GM12873 (cell line): ENCODE measurements around the gene ANKRD28.

Source experiments
- TF ChIP-seq, protein P1 (sequence below): IDR thresholded peaks from 2 replicates; pipeline ENCODE4 v1.5.1; 2012; ENCODE audit warnings: low read depth, mild to moderate bottlenecking, moderate library complexity, low read length, control low read depth; ENCODE audit not compliant: insufficient read depth; ENCODE audit errors: missing control alignments

ANKRD28 gene

DNA sequence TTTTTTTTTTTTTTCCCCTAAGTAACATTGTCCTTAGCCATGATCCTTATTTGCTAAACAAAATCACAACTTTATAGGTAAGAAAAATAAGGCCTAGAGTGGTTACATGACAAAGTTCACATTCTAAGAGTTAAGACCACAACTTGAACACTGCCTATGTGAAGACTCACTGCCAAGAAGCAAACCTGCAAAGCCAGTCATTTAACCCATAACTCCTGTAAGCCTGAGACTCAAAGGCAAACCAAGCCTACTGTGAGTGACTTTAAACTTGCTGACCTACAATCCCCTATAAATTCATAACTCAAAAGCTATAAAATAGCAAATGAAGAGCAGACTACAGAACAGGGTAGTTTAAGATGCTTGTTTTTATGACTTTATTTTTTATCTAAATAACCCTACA, 12.9 kb upstream of the ANKRD28 start:
- TF ChIP-seq, protein P1, sequence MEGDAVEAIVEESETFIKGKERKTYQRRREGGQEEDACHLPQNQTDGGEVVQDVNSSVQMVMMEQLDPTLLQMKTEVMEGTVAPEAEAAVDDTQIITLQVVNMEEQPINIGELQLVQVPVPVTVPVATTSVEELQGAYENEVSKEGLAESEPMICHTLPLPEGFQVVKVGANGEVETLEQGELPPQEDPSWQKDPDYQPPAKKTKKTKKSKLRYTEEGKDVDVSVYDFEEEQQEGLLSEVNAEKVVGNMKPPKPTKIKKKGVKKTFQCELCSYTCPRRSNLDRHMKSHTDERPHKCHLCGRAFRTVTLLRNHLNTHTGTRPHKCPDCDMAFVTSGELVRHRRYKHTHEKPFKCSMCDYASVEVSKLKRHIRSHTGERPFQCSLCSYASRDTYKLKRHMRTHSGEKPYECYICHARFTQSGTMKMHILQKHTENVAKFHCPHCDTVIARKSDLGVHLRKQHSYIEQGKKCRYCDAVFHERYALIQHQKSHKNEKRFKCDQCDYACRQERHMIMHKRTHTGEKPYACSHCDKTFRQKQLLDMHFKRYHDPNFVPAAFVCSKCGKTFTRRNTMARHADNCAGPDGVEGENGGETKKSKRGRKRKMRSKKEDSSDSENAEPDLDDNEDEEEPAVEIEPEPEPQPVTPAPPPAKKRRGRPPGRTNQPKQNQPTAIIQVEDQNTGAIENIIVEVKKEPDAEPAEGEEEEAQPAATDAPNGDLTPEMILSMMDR = no peak

DNA sequence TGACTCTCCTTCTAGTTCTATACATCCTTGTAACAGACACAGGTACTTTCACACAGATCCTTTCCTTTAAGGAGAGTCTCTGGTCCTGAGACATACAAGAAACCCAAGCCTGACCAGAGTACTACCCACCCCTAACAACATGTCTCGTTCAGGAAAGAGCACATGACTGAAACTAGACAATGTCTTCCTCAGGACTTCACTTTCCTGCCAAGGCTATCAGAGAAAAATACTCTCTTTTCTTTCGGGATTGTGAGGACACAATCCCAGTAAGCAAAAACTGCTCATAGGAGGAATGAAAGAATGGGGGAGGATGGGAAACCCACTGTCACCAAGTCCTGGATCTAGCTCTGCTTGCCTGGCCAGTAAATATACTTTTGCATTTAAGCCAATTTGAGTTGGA, 11.5 kb upstream of the ANKRD28 start:
- TF ChIP-seq, protein P1 = no peak

DNA sequence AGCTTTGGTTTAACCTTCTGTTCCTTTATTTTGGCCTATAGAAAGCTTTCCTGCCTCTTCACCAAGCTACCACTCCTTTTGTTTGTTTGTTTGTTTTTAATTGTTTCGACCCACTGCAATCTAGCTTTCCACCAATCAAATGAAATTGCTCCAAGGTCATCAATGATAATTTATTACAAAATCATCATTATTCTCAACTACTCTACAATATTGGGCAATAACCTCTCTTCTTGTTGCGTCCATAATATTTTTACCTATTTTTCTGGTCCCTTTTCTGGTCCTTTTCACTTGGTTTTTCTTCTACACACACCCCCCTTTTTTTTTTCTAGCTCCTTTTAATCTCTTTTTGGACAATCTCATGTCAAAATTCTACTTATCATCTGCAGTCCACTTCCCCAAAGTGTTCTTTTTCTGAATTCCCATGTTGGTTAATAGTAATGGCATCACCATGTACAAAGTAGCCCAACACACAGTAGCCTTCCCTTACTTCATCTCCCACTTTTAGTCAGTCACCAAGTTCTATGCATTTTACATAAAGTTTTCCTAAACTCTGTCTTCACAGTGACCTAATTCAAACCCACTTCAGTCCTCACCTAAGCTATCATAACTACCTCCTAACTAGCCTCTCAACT, 11.0 kb upstream of the ANKRD28 start:
- TF ChIP-seq, protein P1 = no peak

DNA sequence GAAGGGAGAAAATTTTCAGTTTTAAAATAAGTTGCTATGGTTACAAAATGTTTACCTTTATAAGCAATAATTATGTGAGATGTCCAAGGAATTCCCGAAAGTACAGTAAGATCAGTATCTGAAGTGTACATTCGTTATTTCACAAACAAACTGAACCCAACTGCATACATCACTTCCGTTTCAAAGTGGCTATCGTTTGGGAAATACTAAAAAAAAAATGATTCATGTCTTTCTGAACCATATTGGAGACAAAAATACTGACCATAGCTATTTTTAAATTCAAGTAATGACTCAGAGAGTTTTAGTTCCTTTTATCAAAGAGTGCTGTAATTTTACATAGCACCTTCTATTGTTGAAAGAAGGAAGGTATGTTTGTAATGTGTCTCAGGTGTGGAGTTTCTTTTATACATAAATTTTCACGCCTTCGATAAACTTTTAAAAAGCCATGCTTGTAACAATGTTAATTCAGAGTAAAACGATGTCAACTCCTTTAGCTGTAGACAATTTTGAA, 8.0 kb upstream of the ANKRD28 start:
- TF ChIP-seq, protein P1 = no peak

DNA sequence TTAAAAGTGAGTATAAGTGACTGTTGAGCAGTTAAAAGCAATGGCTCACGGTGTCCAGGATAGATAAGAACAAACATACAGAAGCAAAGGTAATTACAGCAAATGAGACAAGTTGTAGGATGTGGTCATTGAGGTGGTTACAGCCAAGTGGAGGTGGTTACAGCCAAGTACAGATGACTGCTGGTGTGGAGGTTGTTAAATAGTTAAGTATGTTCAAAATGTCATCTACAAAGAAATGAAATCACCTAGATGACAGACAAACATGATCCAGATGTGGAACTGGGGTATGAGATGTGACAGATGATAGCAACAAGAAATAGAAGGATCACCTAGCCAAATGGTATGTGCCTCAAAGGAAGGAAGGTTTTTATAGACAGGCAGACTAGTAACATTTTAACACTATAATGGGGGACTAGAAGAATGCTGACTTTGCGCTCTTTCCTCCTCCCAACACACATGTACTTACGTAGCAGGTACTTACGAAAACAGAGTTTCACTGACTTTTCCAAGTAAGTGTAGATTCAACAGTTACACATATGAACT, 6.8 kb upstream of the ANKRD28 start:
- TF ChIP-seq, protein P1 = no peak

DNA sequence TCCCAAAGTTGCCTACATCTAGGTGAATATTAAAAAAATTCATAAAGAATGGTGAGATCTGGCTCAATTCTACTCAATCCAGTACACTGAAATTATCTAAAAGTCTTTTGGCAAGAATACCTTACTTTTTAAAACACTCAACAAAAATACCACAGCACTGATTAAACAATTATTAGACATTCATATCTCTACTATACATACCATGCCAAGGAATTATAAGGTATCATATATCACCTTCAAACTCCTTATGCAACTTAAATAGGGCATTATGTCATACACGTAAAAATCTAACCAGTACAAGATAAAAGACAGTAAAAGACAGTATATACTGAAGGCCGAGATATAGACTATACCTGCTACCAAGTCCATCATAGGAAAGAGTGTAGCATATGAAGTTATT, 6.1 kb upstream of the ANKRD28 start:
- TF ChIP-seq, protein P1 = no peak

DNA sequence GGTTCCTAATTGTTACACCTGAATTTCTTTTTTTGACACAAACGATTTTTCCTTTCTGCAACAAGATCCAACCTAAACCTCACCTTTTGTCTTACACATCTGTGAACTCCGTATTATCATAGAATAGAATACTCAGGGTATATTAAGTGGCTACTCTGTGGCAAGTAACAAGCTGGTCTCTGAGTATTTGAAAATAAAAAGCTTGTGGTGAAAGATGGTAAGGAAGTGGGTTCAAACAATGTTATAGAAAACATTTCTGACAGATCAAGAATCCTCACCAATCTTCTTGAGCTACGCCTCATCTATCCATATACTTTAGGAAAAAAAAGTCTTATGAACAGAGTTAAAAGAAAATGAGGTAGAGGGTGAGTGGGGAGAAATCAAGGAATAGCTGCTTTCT, 3.5 kb upstream of the ANKRD28 start:
- TF ChIP-seq, protein P1 = no peak
